NCI-H2196 (cell line): Measurements from ENCODE around the gene FGF1.

ENCODE experiments used
- DNase-seq: peaks from one replicate; lab custom pipeline; 2025; ENCODE audit not compliant: unreplicated experiment; lab: John Stamatoyannopoulos, UW

Gene FGF1

GRCh38 chr5:142644640-142645361 lies 41.1 kb downstream of the FGF1 start:
- no peak for DNase-seq

GRCh38 chr5:142644127-142644526 lies 41.8 kb downstream of the FGF1 start:
- no peak for DNase-seq

- DNase-seq: no peak
These were observed 42.3 kb downstream of the FGF1 start for GRCh38 chr5:142643634-142644033.

DNA sequence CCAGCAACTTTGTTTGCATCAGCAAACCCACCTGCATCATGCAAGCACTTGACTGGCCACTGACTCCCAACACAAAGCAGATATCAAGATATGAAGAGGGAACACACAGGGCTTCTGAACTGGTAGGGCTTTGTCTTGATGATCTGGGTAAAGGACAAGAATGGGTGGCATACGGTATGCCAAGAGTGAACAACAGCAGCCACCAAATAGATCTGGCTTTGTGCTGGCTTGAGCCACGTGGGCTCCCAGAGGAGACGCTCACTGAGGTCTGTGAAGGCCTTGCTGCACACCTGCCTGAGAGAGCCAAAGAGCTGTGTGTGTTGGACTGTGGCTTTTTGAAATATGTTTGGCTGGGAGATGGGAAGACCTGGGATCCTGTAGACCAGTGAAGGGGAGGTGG lies 43.5 kb downstream of the FGF1 start:
- no peak for DNase-seq

DNA sequence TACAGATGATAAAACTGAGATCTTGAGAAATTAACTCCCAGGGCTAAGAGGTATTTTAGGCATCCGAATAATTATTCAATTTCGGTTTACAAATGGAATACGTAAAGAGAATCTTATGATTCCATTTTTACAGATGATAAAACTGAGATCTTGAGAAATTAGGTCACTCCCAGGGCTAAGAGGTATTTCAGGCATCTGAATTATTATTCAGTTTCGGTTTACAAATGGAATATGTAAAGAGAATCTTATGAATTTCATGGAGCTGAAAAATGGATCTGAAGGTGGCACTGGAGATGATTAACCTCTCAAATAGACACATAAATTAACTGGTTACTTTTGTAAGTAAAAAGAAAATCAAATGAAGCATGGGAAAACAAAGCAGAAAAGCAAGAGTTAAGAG lies 44.2 kb downstream of the FGF1 start:
- no peak for DNase-seq

- no peak for DNase-seq
These were observed 45.4 kb downstream of the FGF1 start for GRCh38 chr5:142640316-142641005.

GRCh38 chr5:142639455-142639854 lies 46.4 kb downstream of the FGF1 start:
- no peak for DNase-seq

GRCh38 chr5:142637871-142638270 lies 48.0 kb downstream of the FGF1 start:
- DNase-seq: no peak

GRCh38 chr5:142636698-142637324 lies 49.1 kb downstream of the FGF1 start:
- no peak for DNase-seq

- DNase-seq: no peak
These were observed 49.8 kb downstream of the FGF1 start for GRCh38 chr5:142636093-142636492.

GRCh38 chr5:142634216-142635011 lies 51.5 kb downstream of the FGF1 start:
- no peak for DNase-seq

DNA sequence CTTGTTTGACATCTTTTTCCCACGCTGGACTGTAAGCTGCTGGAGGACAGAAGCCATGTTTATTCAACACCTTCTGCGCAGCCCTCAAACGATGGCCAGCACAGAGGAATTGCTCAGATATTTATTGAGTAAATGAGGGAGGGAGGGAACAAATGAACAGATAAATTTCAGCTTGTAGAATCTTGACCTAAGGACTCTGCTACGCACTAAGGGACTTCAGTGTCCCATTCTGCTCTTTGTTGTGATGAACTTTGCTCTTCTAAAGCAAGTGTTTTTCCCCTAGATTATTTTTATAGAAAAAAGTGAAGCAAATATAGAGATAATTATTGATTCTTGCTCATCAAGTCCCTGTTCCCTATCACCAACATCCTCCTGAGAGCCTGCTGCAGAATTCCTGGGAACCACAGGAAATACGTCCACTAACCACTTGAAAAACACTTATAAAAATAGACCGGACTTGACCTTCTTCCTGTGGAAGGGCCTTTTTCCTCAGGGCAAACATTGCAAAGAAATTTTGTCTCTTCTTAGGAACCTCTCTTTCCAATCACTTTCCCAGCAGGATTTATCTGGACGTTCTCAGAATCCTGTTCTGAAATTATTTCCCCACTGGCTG lies 54.9 kb downstream of the FGF1 start:
- no peak for DNase-seq

- no peak for DNase-seq
These were observed 58.3 kb downstream of the FGF1 start for GRCh38 chr5:142627383-142628217.

DNA sequence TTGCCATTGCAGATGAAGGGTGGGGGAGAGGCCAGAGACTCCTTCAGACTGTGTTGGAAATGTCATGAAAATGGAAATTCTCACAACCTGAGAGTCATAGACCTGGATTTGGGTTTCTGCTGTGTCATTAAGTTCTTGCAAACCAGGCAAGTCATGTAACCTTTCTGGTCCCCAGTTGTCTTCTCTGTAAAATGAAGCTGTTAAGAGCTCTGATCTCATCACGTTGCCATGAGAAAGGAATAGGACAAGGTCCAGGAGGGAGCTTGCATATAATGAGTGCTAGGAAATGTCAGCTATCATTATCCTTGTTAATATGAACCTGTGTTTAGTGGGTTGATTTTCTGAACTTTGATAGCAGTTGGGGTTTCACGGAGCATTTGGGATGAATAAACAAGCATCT lies 59.1 kb downstream of the FGF1 start:
- DNase-seq: no peak

DNA sequence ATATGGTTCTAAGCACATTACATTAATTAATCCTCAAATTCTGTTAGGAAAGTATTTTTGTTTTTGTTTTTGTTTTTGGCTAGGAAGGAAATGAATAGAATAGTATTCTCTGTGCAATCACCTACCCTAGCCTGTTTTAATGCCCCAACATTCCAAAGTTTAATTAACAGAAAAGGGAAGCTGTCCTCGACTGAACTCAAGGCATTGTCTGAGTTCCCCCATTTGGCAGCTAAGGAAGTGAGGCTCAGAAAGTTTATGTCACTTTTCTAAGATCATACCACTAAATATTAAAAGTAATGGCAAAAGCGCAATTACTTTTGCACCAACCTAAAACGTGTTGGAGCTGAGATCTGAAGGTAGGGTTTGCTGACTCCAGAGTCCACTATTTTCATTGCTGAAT lies 59.8 kb downstream of the FGF1 start:
- no peak for DNase-seq

DNA sequence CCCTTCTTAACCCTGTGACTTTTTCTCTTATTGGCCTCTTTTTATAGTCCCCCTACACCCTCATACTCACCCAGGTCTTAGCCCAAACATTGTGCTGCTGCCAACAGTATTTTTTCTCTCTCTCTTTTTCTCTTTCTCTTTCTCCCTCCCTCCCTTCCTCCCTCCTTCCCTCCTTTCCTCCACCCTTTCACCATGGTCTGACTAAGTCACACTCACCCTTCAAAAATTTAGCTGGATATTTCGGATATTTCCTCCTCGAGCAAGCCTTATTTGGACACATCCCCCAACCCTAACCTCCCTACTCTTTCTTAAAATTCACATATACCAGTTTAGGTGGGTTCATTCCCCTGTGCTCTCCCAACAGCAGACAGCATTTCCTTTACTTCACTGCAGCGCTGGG lies 64.7 kb downstream of the FGF1 start:
- DNase-seq: no peak

- DNase-seq: no peak
These were observed 66.1 kb downstream of the FGF1 start for GRCh38 chr5:142619815-142620214.

- DNase-seq: no peak
These were observed 67.8 kb downstream of the FGF1 start for GRCh38 chr5:142618130-142618523.

- DNase-seq: no peak
These were observed 68.3 kb downstream of the FGF1 start for GRCh38 chr5:142617416-142618129.

DNA sequence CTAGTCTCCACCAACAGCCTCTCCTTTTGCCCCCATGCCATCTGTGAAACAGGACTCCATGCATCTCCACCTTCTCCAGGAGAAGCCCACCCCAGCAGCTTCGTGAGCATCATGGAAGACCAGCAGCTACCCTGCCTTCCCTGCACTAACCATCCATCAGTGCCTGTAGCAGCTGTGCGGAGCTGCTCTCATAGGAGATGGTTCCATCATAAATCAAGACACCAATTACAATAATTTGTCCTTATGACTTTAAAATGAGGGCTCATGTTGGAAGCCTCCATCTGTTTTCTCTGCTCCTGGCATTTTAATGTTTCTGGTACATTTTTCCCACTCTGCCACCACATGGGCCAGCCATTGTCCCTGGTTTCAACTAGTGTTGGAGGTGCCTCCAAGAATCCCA lies 69.9 kb downstream of the FGF1 start:
- no peak for DNase-seq
